SIG-M5 (cell line): ENCODE data around the gene ECHS1.

Experiments
- DNase-seq: peaks from one replicate; lab custom pipeline; 2025; lab: John Stamatoyannopoulos, UW

The ECHS1 gene

DNA sequence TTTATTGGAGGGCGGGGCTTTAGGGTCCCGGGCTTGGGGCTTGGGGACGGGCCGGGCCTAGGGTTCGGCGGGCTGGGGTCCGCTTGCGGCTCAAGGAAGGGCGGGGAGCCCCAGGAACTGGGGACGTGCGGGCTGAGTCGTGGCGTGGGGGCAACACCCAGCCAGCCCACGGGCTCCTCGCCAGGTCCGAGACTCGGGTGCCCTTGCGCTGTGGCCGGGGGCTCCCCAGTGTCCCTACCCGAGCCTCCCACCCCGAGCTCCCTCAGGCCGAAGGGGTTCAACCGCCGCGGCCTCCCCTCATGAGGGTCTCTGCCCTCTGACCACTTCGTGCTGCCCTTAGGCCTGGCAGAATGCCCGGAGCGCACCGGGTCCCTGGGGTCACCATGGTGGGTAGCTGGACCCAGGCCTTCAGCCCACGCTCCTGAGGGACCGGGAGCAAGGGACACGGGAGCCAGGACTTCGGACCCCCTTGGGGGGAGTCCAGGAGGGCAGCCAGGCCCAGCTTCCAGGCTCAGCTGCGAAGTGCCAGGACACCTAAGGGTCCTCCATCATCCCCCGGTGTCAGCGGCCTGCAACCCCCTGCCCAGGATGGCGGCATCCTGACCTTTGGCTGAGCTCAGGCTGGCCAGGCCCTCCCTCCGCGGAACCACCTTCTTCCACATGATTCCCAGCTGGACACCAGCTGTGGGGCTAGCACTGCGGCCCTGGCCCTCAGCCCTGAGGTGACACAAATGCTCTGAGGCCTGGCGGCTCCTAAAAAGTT, 14.8 kb downstream of the ECHS1 start:
- DNase-seq, result no peak

DNA sequence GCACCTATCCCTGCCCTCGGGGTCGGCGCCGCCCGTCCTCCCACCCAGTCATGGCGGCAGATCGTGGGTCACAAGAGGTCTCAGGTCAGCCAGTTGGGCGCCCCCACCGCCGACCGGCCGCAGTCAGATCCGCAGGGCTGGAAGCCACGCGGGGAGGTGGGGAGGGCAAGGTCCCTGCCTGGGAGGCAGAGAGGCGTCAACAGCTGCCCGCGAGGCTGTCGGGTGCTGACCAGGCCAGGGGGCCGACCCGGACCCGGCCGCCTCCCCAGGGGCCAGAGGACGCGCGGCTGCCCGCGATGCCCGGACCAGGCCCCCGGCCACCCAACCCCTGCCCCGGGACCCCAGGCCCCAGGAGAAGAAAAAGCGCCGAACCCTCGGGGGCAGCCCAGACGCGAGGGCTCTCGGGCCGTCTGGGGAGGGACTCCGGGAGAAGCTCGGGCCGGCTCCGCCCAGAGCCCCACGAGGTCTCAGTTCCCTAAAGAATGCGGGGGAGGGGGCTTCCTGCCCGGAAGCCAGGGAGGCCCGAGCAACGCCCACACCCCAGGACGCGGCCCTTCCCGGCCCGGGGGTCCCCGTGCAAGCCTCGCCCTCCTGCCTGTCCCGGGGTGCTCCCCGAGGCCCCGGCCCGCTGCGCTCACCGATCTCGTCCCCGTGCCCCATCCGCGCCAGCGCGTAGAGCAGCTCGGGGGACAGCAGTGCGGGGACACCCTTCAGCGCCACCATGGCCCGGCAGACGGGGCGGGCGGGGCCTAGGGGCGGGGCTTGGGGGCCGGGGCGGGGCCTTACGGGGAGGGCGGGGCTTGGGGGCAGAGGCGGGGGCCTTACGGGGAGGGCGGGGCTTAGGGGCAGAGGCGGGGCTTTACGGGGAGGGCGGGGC, 15.6 kb downstream of the ECHS1 start, which contains the start of gene FUOM:
Gene FUOM (minus strand): TSS at position 735 of the 877 bp plus-strand sequence. CDS start 12 bp downstream, at position 723.
- DNase-seq, result no peak

DNA sequence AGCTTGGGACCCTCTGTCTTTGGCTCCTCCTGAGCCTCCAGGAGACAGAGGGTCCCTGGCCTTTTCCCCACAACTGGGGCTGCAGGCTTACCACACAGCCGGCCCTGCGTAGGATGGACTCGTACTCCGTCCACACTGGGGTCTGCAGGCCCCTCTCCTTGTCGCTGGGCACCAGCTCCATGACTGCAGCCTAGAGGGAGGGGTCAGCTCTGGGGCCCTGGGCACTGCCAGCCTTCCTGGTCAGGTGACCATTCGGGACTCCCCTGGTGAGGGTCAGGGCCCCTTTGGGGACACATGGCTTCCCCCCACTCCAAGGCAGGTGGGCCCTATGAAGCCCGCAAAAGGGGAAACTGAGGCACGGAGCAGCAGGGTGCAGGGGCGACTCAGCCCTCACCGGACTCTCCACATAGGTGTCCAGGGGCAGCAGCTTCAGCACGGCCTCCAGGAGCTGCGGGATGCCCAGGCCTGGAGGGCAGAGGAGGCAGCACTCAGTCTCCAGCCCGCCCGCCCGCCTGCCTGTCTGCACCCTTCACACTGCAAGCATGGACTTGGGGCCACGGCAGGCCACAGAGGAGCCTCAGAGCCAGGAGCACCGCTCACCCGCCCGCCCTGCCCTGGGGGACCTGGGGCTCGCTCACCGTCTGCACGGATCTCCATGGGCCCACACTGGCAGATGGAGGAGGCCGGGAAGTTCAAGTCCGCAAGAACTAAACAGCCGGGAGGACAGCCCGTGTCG, 16.4 kb downstream of the ECHS1 start:
- no peak for DNase-seq

- DNase-seq, result no peak
Observed at GRCh38 chr10:133355991-133356390, 17.2 kb downstream of the ECHS1 start.

DNA sequence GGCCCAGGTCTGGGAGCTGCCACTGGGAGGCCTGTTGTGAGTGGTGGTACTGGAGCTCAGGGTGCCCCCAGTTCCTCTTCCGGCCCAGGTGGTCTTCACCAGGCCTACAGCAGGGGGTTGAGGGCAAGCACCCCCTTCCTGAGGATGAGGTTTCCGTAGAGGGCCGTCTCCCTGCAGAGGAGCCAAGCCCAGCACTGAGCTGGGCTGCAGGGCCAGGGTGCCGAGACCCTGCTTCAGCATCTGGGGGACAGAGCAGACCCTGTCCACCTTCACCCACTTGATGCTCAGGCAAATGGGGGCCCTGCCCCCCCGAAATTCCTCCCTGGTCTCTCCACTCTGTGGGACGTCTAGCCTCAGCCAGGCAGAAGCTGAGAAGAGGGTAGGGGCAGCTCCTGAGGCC, 17.9 kb downstream of the ECHS1 start:
- DNase-seq, result no peak

GRCh38 chr10:133354672-133355240, 18.4 kb downstream of the ECHS1 start:
- no peak for DNase-seq

- no peak for DNase-seq
Observed at GRCh38 chr10:133353988-133354605, 19.1 kb downstream of the ECHS1 start.

DNA sequence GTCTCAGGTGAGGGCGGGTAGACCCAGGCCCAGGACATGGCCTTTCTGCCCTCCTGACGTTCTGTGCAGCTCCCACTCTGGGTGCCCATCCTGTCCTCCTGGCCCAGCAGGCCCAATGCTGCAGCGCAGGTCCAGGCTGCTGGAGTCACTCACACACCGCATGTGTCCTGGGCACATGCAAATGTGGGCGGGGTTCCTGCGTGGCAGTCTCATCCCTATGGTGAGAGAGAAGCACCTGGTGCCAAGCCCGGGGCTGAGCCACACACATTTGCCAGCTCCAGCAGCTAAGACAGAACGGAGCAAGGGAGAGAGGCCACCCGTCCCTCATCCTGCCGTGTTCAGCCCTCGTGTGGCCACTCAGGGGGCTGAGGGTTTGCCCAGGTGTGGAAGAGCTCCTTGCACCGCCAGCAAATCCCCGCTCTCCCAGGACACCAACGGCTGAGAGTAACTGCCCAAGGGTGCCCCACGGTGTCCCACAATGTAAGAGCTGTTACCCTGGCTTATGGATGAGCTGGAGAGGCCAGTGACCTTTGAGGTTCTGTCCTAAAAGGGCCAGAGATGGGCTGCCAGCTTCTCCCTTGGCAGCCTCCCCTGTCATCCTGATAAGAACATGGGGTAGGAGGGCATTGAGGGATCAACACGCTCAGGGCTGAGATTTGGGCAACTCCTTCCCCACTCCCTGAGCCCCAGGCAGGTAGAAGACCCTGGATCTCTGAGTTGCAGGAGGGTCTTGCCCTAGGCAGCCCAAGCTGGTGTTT, 19.8 kb downstream of the ECHS1 start:
- no peak for DNase-seq

GRCh38 chr10:133351408-133352318, 21.5 kb downstream of the ECHS1 start:
- DNase-seq, result no peak

- DNase-seq, result no peak
Observed at GRCh38 chr10:133350950-133351329, 22.2 kb downstream of the ECHS1 start.

- DNase-seq, result no peak
Observed at GRCh38 chr10:133350283-133350949, 22.7 kb downstream of the ECHS1 start.

DNA sequence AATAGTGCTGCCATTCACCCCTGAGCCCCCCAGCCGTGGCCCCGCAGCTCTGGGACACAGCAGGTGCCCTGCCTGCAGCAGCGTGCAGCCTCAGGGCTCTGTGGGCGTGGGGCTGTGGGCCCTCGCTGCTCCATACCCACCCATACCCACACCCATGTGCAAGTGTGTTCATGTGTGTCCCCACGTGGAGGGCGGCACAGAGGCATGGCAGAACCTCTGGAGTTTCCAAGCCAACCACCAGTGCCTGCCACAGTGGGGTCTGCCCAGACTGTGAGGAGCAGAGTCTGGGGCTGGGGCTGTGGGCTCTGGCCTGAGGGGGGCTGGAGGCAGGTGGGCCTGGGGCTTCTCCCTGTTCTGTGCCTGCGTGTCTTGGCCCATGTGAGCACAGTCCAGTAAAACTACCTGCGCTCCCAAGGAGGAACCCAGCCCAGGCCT, 23.6 kb downstream of the ECHS1 start:
- DNase-seq, result no peak

GRCh38 chr10:133349160-133349568, 24.0 kb downstream of the ECHS1 start:
- no peak for DNase-seq

- no peak for DNase-seq
Observed at GRCh38 chr10:133347710-133348517, 25.2 kb downstream of the ECHS1 start.

DNA sequence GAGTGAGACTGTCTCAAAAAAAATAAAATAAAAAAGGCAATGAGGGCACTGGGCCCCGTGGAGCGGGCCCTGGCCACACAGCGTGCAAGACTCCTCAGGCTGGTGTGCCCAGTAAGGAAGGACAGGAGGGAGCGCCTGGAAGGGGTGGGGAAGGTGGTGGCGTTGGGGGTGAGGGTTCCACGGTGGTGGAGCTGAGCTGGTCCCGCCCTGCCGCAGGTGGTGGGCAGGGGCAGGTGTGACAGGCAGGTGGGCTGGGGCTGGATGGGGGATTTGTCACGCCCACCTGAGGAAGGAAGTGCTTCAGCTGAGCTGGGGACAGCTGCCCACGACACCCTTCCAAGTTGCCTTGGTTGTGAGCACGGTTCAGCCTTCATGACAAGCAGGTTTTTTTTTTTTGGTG, 26.7 kb downstream of the ECHS1 start:
- no peak for DNase-seq

GRCh38 chr10:133344236-133344635, 28.9 kb downstream of the ECHS1 start:
- no peak for DNase-seq

DNA sequence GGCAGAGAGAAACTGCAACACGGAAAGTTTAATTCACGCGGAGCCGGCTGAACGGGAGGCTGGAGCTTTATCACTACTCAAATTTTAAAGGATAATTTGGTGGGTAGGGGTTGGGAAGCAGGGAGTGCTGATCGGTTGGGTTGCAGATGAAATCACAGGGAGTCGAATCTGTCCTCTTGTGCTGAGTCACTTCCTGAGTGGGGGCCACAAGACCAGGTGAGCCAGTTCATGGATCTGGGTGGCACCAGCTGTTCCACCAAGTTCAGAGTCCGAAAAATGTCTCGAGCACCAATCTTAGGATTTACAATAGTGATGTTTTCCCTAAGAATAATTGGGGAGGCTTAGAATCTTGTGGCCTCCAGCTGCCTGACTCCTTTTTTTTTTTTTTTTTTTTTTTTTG, 29.6 kb downstream of the ECHS1 start:
- no peak for DNase-seq

GRCh38 chr10:133342942-133343341, 30.2 kb downstream of the ECHS1 start:
- DNase-seq, result no peak
